Brain microvascular endothelial cell (primary cell): ENCODE measurements around the gene FLNA.

Experiments used
- DNase-seq: peaks from one replicate; pipeline ENCODE4 v3.0.0-alpha.2; 2020
- H3K27ac ChIP-seq: fragments of 250-450 bp; sonication (Bioruptor Pico); 2 replicates; pipeline ENCODE4 v1.5.1; 2020; ENCODE audit warnings: mild to moderate bottlenecking, moderate library complexity
- H3K27me3 ChIP-seq: fragments of 250-450 bp; sonication (Bioruptor Pico); replicated peaks from 2 replicates; pipeline ENCODE4 v1.5.1; 2020; ENCODE audit warnings: mild to moderate bottlenecking
- H3K36me3 ChIP-seq: fragments of 250-450 bp; sonication (Bioruptor Pico); replicated peaks from 2 replicates; pipeline ENCODE4 v1.5.1; 2020; ENCODE audit warnings: mild to moderate bottlenecking
- H3K4me3 ChIP-seq: 2 replicates; pipeline ENCODE4 v1.5.1; 2011; ENCODE audit warnings: low read depth, mild to moderate bottlenecking, control low read depth, low read length, moderate library complexity
- CTCF ChIP-seq: IDR thresholded peaks from 2 replicates; pipeline ENCODE4 v1.5.1; 2011; ENCODE audit warnings: low read depth, mild to moderate bottlenecking, moderate library complexity, low read length, control low read depth, inconsistent platforms; ENCODE audit errors: missing control alignments
- in situ Hi-C: cut with HindIII; loops from 2 replicates; pipeline ENCODE4 v1.10.0; 2017; ENCODE audit warnings: low sequenced_read_pairs, low pct_ligation_motif_present

The FLNA gene

DNA sequence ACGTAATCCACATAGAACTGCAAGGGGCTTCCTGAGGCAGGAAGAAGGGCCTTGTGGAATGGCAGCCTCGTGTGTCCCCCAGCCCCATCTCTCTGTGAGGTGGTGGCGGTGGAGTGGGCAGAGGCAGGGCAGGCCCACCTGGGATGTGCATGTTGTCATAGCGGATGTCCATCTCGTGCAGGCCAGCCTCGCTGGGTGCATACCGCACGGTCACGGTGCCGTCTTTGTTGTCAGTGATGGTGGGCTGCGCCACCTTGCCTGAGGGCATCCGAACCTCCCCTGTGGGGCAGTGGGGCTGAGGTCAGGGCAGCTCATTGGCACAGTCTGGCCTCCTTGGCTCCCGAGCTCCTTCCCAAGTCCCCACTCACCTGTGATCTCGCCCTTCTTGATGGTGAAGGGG is 20.4 kb downstream of the FLNA start:
- no peak for TF ChIP-seq CTCF
- H3K4me3 ChIP-seq, result no peak overlapping the region
- DNase-seq, result no peak
- H3K27me3 ChIP-seq, result no peaks in the 10 kb centered on the region
- peaks cover 98% of the 10 kb centered on the region for H3K36me3 ChIP-seq
- in situ Hi-C loops, result no loop called here
- H3K27ac ChIP-seq, result no peak overlapping the region

DNA sequence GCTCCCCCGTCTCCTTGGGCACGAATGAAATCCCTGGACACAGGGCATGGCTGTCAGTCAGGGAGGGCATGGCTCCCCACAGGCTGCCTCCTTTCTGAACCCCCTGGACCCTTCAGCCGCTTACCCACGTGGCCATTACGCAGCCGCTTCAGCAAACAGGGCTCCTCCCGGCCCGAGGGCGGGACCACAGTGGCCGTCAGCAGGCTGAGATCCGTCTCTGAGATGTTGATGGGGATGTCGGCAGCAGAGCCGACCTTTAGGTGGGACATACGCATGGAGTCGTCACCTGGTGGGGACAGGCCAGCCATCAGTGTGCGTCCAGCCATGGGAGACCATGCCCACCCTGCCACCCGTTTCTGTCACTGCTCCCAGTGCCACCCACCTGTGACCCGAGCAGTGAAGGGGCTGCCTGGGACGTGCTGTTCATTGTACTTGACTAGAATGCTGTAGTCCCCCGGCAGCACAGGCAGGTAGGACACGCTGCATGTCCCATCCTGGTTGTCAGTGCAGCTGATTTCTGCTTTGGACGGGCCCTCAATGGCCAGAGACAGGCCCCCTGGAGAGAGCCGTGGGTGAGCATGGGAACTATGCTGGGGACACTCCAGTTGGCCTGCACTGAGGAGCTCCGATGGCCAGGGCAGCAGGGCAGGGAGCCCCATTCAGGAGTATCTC is 21.1 kb downstream of the FLNA start:
- Histone ChIP-seq H3K27ac (no peak overlapping the region), H3K36me3 (peaks cover 98% of the 10 kb centered on the region), H3K27me3 (no peaks in the 10 kb centered on the region), H3K4me3 (no peak overlapping the region)
- no peak for DNase-seq
- TF ChIP-seq CTCF, result no peak
- in situ Hi-C loops, result no loop called here

DNA sequence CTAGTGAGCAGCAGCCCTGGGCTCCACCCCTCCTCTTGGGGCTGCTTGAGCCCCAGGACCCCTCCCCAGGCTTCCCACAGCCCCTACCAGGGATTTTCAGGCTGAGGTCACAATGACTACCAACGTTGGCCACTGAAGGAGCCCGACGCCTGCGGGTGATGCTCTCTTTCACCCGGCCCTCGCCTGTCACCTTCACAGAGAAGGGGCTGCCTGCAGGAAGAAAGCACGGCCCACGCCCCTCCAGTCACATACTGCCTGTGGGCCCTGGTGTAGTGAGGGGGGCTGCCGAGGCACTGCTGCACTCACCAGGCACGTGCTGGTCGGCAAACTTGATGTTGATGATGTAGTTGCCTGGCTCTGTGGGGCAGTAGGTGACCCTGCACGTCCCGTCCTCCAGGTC is 22.0 kb downstream of the FLNA start:
- Histone ChIP-seq H3K27me3 (no peaks in the 10 kb centered on the region), H3K36me3 (peaks cover 93% of the 10 kb centered on the region), H3K27ac (no peak overlapping the region), H3K4me3 (no peak overlapping the region)
- in situ Hi-C loops, result no loop called here
- no peak for TF ChIP-seq CTCF
- DNase-seq, result no peak

- no peak for DNase-seq
- peaks cover 89% of the 10 kb centered on the region for H3K36me3 ChIP-seq
Observed at GRCh38 chrX:154352012-154352401, 22.4 kb downstream of the FLNA start.

DNA sequence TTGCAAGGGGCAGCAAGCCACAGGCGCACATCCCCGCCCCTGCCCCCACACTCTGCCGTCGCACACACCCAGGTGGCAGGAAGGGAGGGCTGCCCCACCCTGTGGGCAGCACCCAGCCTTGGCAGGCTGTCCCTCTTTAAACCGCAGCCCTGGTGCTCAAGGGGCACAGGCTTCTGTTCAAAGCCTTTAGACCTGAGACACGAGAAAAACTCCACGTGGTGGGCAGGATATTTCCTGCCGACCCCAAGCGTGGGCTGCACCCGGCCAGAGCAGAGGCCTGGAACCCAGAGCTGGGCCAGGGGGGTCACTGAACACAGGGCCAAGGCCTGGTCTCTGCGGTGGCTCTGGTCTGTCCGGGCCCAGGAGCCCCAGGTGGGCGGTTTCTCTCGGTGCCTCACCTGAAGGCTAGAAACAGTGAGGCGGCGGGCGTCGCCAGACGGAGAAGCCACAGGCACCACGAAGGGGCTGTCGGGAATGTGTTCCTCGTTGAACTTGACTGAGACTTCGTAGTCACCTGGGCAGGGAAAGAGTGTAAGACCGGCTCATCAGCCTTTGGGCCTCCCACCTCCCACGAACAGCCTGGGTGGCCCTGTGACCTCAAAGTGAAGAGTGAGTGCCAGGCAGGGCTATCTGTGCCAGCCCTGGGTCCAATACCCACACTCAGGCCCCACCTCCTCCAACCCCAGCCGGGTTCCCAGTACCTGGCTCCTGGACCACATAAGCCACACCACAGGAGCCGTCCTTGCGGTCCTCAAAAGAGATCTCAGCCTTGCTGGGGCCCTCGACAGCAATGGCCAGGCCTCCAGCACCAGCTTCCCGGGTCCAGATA is 23.0 kb downstream of the FLNA start:
- DNase-seq, result no peak
- in situ Hi-C loops, result no loop called here
- H3K36me3 ChIP-seq, result peaks cover 82% of the 10 kb centered on the region
- no peak for TF ChIP-seq CTCF
- H3K27ac ChIP-seq, result no peak overlapping the region
- no peaks in the 10 kb centered on the region for H3K27me3 ChIP-seq
- H3K4me3 ChIP-seq, result no peak overlapping the region

More at GRCh38 chrX:154352012-154352401, 22.4 kb downstream of the FLNA start:
- Histone ChIP-seq H3K27ac (no peak overlapping the region), H3K4me3 (no peak overlapping the region), H3K27me3 (no peaks in the 10 kb centered on the region)
- no peak for TF ChIP-seq CTCF
- in situ Hi-C loops, result no loop called here
